GM12891 (cell line): Measurements from ENCODE around the gene MTA3.

Experiments used
- POLR2A ChIP-seq: IDR thresholded peaks from 2 replicates; pipeline ENCODE4 v1.6.1; 2011; ENCODE audit warnings: low read depth, low read length, control low read depth
- TAF1 ChIP-seq: IDR thresholded peaks from 2 replicates; pipeline ENCODE4 v1.6.1; 2011; ENCODE audit warnings: low read depth, low read length, control low read depth

GRCh38 chr2:42663106-42663780 lies 94.8 kb downstream of the MTA3 start:
- TF ChIP-seq POLR2A (no peak), TAF1 (no peak)
